Left cardiac atrium (tissue), 4 donors: ENCODE measurements around the gene PTPN13. TPM values are rescaled to one million over a fixed set of nuclear protein-coding genes. Genes with fewer than 3 reads are reported as not detected.

Experiments
- ATAC-seq, 2 donors: fragments of 200-7000 bp; cut with Tn5 transposase; one replicate each; pipeline ENCODE4 v1.9.1; 2020; ENCODE audit warnings: mild to moderate bottlenecking in 2 of 2, moderate library complexity in 2 of 2
- DNase-seq: peaks from one replicate; pipeline ENCODE4 v3.0.0-alpha.2; 2020
- intact Hi-C, 2 donors: fragments of 100-400 bp; cut with DNase I; formaldehyde crosslinking; loops; one replicate each; pipeline versions ENCODE4 v1.14.1 to v1.15.1; 2022 to 2023
- total RNA-seq, 2 donors: library from RNA; stranded (reverse); fragmentation: NEBNext Ultra II Directional; extraction: Animal tissue kit (Norgen Biotek cat#: 25700); gene quantifications; one replicate each; pipeline ENCODE4 v1.2.1, GENCODE V29; 2021
- donor health status: DM: no; HTN: yes; CAD: no.
- donor health status: DM: no; HTN: yes; CAD: no; lungs with severe emphysema.
- donor health status: DM: yes; HTN: yes; CAD: no.
- donor health status: Dilated cardiomyopathy.

The PTPN13 gene
- total RNA-seq, 2 donors from 2014 or later: 7.0 to 9.5 TPM

GRCh38 chr4:86775061-86775460 is 180.9 kb downstream of the PTPN13 start:
- intact Hi-C loops: no loop called here
- DNase-seq: no peak
- ATAC-seq: no peak

- ATAC-seq (no peak), DNase-seq (no peak)
- intact Hi-C loops: no loop called here
Observed at GRCh38 chr4:86778175-86778574, 184.1 kb downstream of the PTPN13 start.

- ATAC-seq (no peak), DNase-seq (no peak)
- intact Hi-C loops: loop anchor here in 1 of 2 donors (10.0 kb wide), 1 partner anchor 466 kb away; no protein-coding TSS in a partner anchor
Observed at GRCh38 chr4:86788826-86789225, 194.7 kb downstream of the PTPN13 start.

- DNase-seq (no peak), ATAC-seq (no peak)
- intact Hi-C loops: no loop called here
Observed at GRCh38 chr4:86791126-86791525, 197.0 kb downstream of the PTPN13 start.

GRCh38 chr4:86809809-86810208 is 215.7 kb downstream of the PTPN13 start:
- DNase-seq (no peak), ATAC-seq (no peak)
- intact Hi-C loops: no loop called here

- intact Hi-C loops: no loop called here
- ATAC-seq (no peak), DNase-seq (no peak)
Observed at GRCh38 chr4:86810847-86811246, 216.7 kb downstream of the PTPN13 start.

GRCh38 chr4:86815653-86816052 is 221.5 kb downstream of the PTPN13 start:
- intact Hi-C loops: no loop called here
- ATAC-seq: no peak
- DNase-seq: no peak

- DNase-seq: no peak
- peak; percentile 70 to 76 for ATAC-seq
- intact Hi-C loops: no loop called here
Observed at GRCh38 chr4:86816501-86817273, 222.6 kb downstream of the PTPN13 start.

GRCh38 chr4:86818211-86818610 is 224.1 kb downstream of the PTPN13 start:
- ATAC-seq (no peak), DNase-seq (no peak)
- intact Hi-C loops: no loop called here

GRCh38 chr4:86818841-86819240 is 224.7 kb downstream of the PTPN13 start:
- no peak for ATAC-seq
- intact Hi-C loops: no loop called here
- no peak for DNase-seq

GRCh38 chr4:86819561-86819960 is 225.4 kb downstream of the PTPN13 start:
- DNase-seq: no peak
- intact Hi-C loops: no loop called here
- ATAC-seq: no peak

GRCh38 chr4:86821151-86821550 is 227.0 kb downstream of the PTPN13 start:
- no peak for ATAC-seq
- no peak for DNase-seq

GRCh38 chr4:86822136-86822535 is 228.0 kb downstream of the PTPN13 start:
- intact Hi-C loops: no loop called here

More at GRCh38 chr4:86821151-86821550, 227.0 kb downstream of the PTPN13 start:
- intact Hi-C loops: no loop called here

GRCh38 chr4:86825511-86825910 is 231.4 kb downstream of the PTPN13 start:
- no peak for DNase-seq
- ATAC-seq: no peak
- intact Hi-C loops: no loop called here

More at GRCh38 chr4:86822136-86822535, 228.0 kb downstream of the PTPN13 start:
- ATAC-seq (no peak), DNase-seq (no peak)

- no peak for DNase-seq
- peak in 1 of 2 donors; percentile 53 for ATAC-seq
- intact Hi-C loops: no loop called here
Observed at GRCh38 chr4:86831262-86832130, 237.4 kb downstream of the PTPN13 start.

- DNase-seq (no peak), ATAC-seq (no peak)
- intact Hi-C loops: no loop called here
Observed at GRCh38 chr4:86833615-86834014, 239.5 kb downstream of the PTPN13 start.

GRCh38 chr4:86834901-86835300 is 240.8 kb downstream of the PTPN13 start:
- ATAC-seq (no peak), DNase-seq (no peak)
- intact Hi-C loops: no loop called here

- ATAC-seq (no peak), DNase-seq (no peak)
- intact Hi-C loops: no loop called here
Observed at GRCh38 chr4:86835677-86836076, 241.6 kb downstream of the PTPN13 start.

GRCh38 chr4:86837691-86838503 is 243.8 kb downstream of the PTPN13 start:
- DNase-seq (no peak), ATAC-seq (no peak)

More at GRCh38 chr4:86837691-86838503, 243.8 kb downstream of the PTPN13 start:
- intact Hi-C loops: no loop called here
